HFF-Myc (cell line): Measurements from ENCODE around the gene YIPF6.

ENCODE experiments used
- DNase-seq: peaks from one replicate; pipeline ENCODE4 v3.0.0-alpha.2; 2011; ENCODE audit warnings: low read depth; ENCODE audit errors: extremely low read depth
- H3K4me3 ChIP-seq: replicated peaks from 2 replicates; pipeline ENCODE4 v1.5.1; 2011; ENCODE audit warnings: low read depth, mild to moderate bottlenecking, control low read depth, low read length
- TF ChIP-seq, protein P1 (sequence below): IDR thresholded peaks from 2 replicates; pipeline ENCODE4 v1.5.1; 2012; ENCODE audit warnings: mild to moderate bottlenecking, low read depth, low read length, control low read depth; ENCODE audit errors: missing control alignments

YIPF6 gene, protein sequence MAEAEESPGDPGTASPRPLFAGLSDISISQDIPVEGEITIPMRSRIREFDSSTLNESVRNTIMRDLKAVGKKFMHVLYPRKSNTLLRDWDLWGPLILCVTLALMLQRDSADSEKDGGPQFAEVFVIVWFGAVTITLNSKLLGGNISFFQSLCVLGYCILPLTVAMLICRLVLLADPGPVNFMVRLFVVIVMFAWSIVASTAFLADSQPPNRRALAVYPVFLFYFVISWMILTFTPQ

DNA sequence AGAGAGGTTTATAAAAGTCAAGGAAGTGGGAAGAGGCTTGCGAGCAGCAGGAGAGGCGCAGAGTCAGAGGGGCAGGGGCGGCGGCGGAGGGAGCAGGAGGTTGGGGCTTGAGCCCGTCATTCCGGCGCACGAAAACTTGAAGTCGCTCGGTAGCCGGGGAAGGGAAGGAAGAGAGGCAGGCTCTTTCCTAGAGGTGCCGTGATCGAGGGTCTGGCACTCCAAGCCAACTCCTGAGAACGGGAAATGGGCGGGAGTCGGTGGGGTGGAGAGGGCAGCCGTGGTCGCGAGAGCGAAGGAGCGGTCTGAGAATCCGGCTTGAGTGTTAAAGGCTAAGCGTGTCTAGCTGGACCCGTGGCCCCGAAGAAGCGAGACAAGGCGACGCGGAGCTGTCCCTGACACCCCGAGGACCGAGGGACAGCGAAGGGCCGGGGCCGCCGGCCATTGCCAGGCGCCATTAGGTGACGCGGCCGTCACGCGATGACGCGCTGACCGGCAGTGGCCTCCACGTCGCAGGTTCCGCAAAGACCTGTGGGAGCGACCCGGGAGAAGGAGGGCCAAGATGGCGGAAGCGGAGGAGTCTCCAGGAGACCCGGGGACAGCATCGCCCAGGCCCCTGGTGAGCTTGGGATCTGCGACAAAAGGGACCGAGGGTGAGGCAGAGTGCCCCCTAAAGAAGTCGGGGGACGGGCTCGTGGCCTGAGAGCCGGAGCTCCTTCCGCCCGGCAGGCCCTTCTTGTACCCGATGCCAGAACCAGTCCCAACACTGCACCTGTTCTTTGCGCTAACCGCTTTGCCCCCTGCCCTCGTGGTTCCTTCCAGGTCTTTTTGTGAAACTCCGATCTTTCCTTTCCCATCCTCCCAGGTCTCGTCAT, at the start of gene YIPF6:
Gene YIPF6, plus strand, starts transcription at position 544 of the 872 bp plus-strand sequence. Its CDS starts 16 bp downstream, at position 560.
- peak within 1 kb of the TSS; percentile 70 for H3K4me3 ChIP-seq
- TF ChIP-seq, protein P1, sequence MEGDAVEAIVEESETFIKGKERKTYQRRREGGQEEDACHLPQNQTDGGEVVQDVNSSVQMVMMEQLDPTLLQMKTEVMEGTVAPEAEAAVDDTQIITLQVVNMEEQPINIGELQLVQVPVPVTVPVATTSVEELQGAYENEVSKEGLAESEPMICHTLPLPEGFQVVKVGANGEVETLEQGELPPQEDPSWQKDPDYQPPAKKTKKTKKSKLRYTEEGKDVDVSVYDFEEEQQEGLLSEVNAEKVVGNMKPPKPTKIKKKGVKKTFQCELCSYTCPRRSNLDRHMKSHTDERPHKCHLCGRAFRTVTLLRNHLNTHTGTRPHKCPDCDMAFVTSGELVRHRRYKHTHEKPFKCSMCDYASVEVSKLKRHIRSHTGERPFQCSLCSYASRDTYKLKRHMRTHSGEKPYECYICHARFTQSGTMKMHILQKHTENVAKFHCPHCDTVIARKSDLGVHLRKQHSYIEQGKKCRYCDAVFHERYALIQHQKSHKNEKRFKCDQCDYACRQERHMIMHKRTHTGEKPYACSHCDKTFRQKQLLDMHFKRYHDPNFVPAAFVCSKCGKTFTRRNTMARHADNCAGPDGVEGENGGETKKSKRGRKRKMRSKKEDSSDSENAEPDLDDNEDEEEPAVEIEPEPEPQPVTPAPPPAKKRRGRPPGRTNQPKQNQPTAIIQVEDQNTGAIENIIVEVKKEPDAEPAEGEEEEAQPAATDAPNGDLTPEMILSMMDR, result no peak
- peak; percentile 27 for DNase-seq

DNA sequence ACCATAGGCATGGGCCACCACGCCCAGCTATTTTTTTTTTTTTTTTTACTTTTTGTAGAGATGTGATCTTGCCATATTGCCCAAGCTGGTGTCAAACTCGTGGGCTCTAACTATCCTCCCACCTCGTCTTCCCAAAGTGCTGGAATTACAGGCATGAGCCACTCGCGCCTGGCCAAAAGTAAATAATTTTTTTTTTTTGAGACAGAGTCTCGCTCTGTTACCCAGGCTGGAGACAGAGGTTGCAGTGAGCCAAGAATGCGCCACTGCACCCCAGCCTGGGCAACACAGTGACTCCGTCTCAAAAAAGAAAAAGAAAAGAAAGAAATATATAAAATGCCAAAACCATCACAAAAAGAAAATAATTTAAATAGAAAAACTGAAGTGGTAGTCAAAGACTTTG, 47.1 kb upstream of the YIPF6 start:
- DNase-seq, result no peak
- TF ChIP-seq, protein P1, result no peak
- H3K4me3 ChIP-seq, result no peak overlapping the region

- TF ChIP-seq, protein P1, result no peak
- no peak overlapping the region for H3K4me3 ChIP-seq
- no peak for DNase-seq
These were observed 44.2 kb upstream of the YIPF6 start for GRCh38 chrX:68454476-68455150.

- TF ChIP-seq, protein P1, result no peak
- no peak overlapping the region for H3K4me3 ChIP-seq
- no peak for DNase-seq
These were observed 43.7 kb upstream of the YIPF6 start for GRCh38 chrX:68455151-68455510.

GRCh38 chrX:68461093-68461492, 37.8 kb upstream of the YIPF6 start:
- TF ChIP-seq, protein P1, result no peak
- no peak for DNase-seq
- H3K4me3 ChIP-seq, result no peak overlapping the region

GRCh38 chrX:68461576-68461975, 37.3 kb upstream of the YIPF6 start:
- H3K4me3 ChIP-seq, result no peak overlapping the region
- TF ChIP-seq, protein P1, result no peak
- DNase-seq, result no peak
